GM23338 (cell line): ENCODE measurements around the gene SPART. TPM values are rescaled to one million over a fixed set of nuclear protein-coding genes. Genes with fewer than 3 reads are reported as not detected.

ENCODE experiments used
- ATAC-seq: fragments of 200-7000 bp; cut with Tn5 transposase; 3 replicates; pipeline ENCODE4 v1.9.1; 2020
- DNase-seq: peaks from one replicate; pipeline ENCODE4 v3.0.0-alpha.2; 2015; ENCODE audit warnings: low spot score
- H2AFZ ChIP-seq: fragments of 200-600 bp; sonication (generic); 2 replicates; pipeline ENCODE4 v1.8.0; 2016; ENCODE audit warnings: antibody characterized with exemption, mild to moderate bottlenecking, moderate library complexity
- H3F3A ChIP-seq: fragments of 200-600 bp; sonication (generic); replicated peaks from 2 replicates; pipeline ENCODE4 v1.8.0; 2017; ENCODE audit warnings: antibody characterized with exemption, mixed run types, low read depth
- H3K27ac ChIP-seq: fragments of 200-600 bp; sonication (generic); 2 replicates; pipeline ENCODE4 v1.6.1; 2016; ENCODE audit warnings: low read depth
- H3K27me3 ChIP-seq: fragments of 200-600 bp; sonication (generic); 2 replicates; pipeline ENCODE4 v1.8.0; 2016; ENCODE audit warnings: mild to moderate bottlenecking, mixed run types, moderate library complexity; ENCODE audit not compliant: insufficient read depth
- H3K36me3 ChIP-seq: fragments of 200-600 bp; sonication (generic); 2 replicates; pipeline ENCODE4 v1.8.0; 2016; ENCODE audit warnings: mild to moderate bottlenecking; ENCODE audit not compliant: insufficient read depth
- H3K4me1 ChIP-seq: fragments of 200-600 bp; sonication (generic); 2 replicates; pipeline ENCODE4 v1.8.0; 2016; ENCODE audit warnings: mild to moderate bottlenecking, moderate library complexity; ENCODE audit not compliant: insufficient read depth
- H3K4me2 ChIP-seq: fragments of 200-600 bp; sonication (generic); 2 replicates; pipeline ENCODE4 v1.7.1; 2017; ENCODE audit warnings: mixed run types
- H3K4me3 ChIP-seq: fragments of 200-600 bp; sonication (generic); 2 replicates; pipeline ENCODE4 v1.6.1; 2016; ENCODE audit warnings: mixed run types
- H3K79me2 ChIP-seq: fragments of 200-600 bp; sonication (generic); replicated peaks from 2 replicates; pipeline ENCODE4 v1.8.0; 2017; ENCODE audit warnings: mild to moderate bottlenecking; ENCODE audit not compliant: insufficient read depth
- H3K9me2 ChIP-seq: fragments of 200-600 bp; sonication (generic); 2 replicates; pipeline ENCODE4 v1.8.0; 2017; ENCODE audit not compliant: insufficient read depth
- H4K20me1 ChIP-seq: fragments of 200-600 bp; sonication (generic); replicated peaks from 2 replicates; pipeline ENCODE4 v1.8.0; 2017; ENCODE audit warnings: mild to moderate bottlenecking; ENCODE audit not compliant: insufficient read depth
- H3K27ac Mint-ChIP-seq: 2 replicates; pipeline ENCODE4 v1.8.0; 2020; ENCODE audit warnings: inconsistent platforms, mild to moderate bottlenecking, moderate library complexity, mixed read lengths
- H3K27me3 Mint-ChIP-seq: 3 replicates; pipeline ENCODE4 v1.8.0; 2022; ENCODE audit warnings: low read depth, mild to moderate bottlenecking, moderate library complexity, mixed read lengths, inconsistent platforms; ENCODE audit not compliant: insufficient read depth, poor library complexity
- H3K36me3 Mint-ChIP-seq: 3 replicates; pipeline ENCODE4 v1.8.0; 2021; ENCODE audit warnings: low read depth, mild to moderate bottlenecking, inconsistent platforms, moderate library complexity, mixed read lengths
- H3K4me1 Mint-ChIP-seq: 3 replicates; pipeline ENCODE4 v1.8.0; 2020; ENCODE audit warnings: mild to moderate bottlenecking, inconsistent platforms, mixed read lengths
- H3K4me3 Mint-ChIP-seq: 3 replicates; pipeline ENCODE4 v1.8.0; 2021; ENCODE audit warnings: moderate library complexity, mild to moderate bottlenecking, inconsistent platforms, mixed read lengths
- H3K9me3 Mint-ChIP-seq: 3 replicates; pipeline ENCODE4 v1.8.0; 2020; ENCODE audit warnings: moderate library complexity, mild to moderate bottlenecking, inconsistent platforms, mixed read lengths
- CREB1 ChIP-seq: fragments of 250-450 bp; sonication (Bioruptor Pico); IDR thresholded peaks from 2 replicates; pipeline ENCODE4 v1.5.0; 2020; ENCODE audit warnings: low read depth, mild to moderate bottlenecking, moderate library complexity
- ETS1 ChIP-seq: IDR thresholded peaks from 2 replicates; pipeline ENCODE4 v1.6.1; 2016; ENCODE audit warnings: antibody characterized with exemption
- EZH2phosphoT487 ChIP-seq: fragments of 200-600 bp; sonication (generic); IDR thresholded peaks from one replicate; pipeline ENCODE4 v1.8.1; 2018; ENCODE audit warnings: antibody characterized with exemption; ENCODE audit not compliant: unreplicated experiment
- JUNB ChIP-seq: IDR thresholded peaks from one replicate; pipeline ENCODE4 v1.6.1; 2016; ENCODE audit warnings: antibody characterized with exemption; ENCODE audit not compliant: unreplicated experiment
- REST ChIP-seq: IDR thresholded peaks from one replicate; pipeline ENCODE4 v1.6.1; 2018; ENCODE audit warnings: antibody characterized with exemption; ENCODE audit not compliant: unreplicated experiment
- STAT1 ChIP-seq: IDR thresholded peaks from one replicate; pipeline ENCODE4 v1.6.1; 2016; ENCODE audit warnings: antibody characterized with exemption; ENCODE audit not compliant: unreplicated experiment
- ZNF114 ChIP-seq: fragments of 250-450 bp; sonication (Bioruptor Pico); IDR thresholded peaks from 2 replicates; pipeline ENCODE4 v1.5.0; 2020; ENCODE audit warnings: mild to moderate bottlenecking, moderate library complexity
- ZNF462 ChIP-seq: fragments of 250-450 bp; sonication (Bioruptor Pico); IDR thresholded peaks from 2 replicates; pipeline ENCODE4 v1.5.0; 2020; ENCODE audit warnings: mild to moderate bottlenecking, moderate library complexity
- polyA plus RNA-seq: library from polyadenylated mRNA; unstranded; fragments of >200 nt; fragmentation: Nextera tagmentation; extraction: Ambion mirVana; gene quantifications from 2 replicates; pipeline ENCODE4 v1.2.1, GENCODE V29; 2016
- total RNA-seq: library from RNA; depleted of rRNA; stranded (reverse); fragments of >200 nt; shearing (Covaris generic); gene quantifications from 2 replicates; pipeline ENCODE4 v1.2.3, GENCODE V29; 2014

SPART gene
- total and polyA plus RNA-seq, 2 experiments from 2014 or later = 109 to 116 TPM

- Mint-ChIP-seq H3K4me1 (no peaks in the 10 kb centered on the region), H3K4me3 (no peak overlapping the region), H3K27me3 (peaks cover 4% of the 10 kb centered on the region), H3K36me3 (peaks cover 3% of the 10 kb centered on the region; the same call in 2 of the 3 replicates), H3K9me3 (no peaks in the 10 kb centered on the region), H3K27ac (no peak overlapping the region)
- DNase-seq = no peak
- Histone ChIP-seq H2AFZ (no peak overlapping the region), H3K27me3 (peaks cover 21% of the 10 kb centered on the region), H3K27ac (no peak overlapping the region), H3K4me1 (no peaks in the 10 kb centered on the region), H3K9me2 (no peaks in the 10 kb centered on the region; the same call in 1 of the 2 replicates), H3F3A (no peaks in the 10 kb centered on the region), H3K79me2 (no peaks in the 10 kb centered on the region), H3K4me3 (no peak overlapping the region), H3K36me3 (no peaks in the 10 kb centered on the region), H3K4me2 (no peak overlapping the region), H4K20me1 (no peaks in the 10 kb centered on the region)
- no peak for ATAC-seq
- TF ChIP-seq EZH2phosphoT487 (no peak), REST (no peak), STAT1 (no peak)
Observed at GRCh38 chr13:36360903-36361302, 14.7 kb upstream of the SPART start.

- H3K36me3 Mint-ChIP-seq = peaks cover 3% of the 10 kb centered on the region; the same call in 2 of the 3 replicates
- Histone ChIP-seq H3K36me3 (no peaks in the 10 kb centered on the region), H3K27me3 (peaks cover 34% of the 10 kb centered on the region), H3K4me2 (no peak overlapping the region), H4K20me1 (no peaks in the 10 kb centered on the region), H3K9me2 (no peaks in the 10 kb centered on the region; the same call in 1 of the 2 replicates), H3K79me2 (no peaks in the 10 kb centered on the region), H3K27ac (no peak overlapping the region), H3K4me3 (no peak overlapping the region), H3K4me1 (no peaks in the 10 kb centered on the region), H3F3A (no peaks in the 10 kb centered on the region), H2AFZ (no peak overlapping the region)
- no peak for DNase-seq
- H3K27me3 Mint-ChIP-seq = peaks cover 4% of the 10 kb centered on the region
- no peak overlapping the region for H3K27ac Mint-ChIP-seq
- H3K4me1 Mint-ChIP-seq = no peaks in the 10 kb centered on the region
- H3K9me3 Mint-ChIP-seq = no peaks in the 10 kb centered on the region
- TF ChIP-seq ZNF114 (CRISPR knock-in tag) = no peak
- TF ChIP-seq ETS1 = no peak
- TF ChIP-seq JUNB = no peak
- no peak for TF ChIP-seq CREB1 (CRISPR knock-in tag)
- TF ChIP-seq ZNF462 (CRISPR knock-in tag) = no peak
- ATAC-seq = no peak
- no peak overlapping the region for H3K4me3 Mint-ChIP-seq
Observed at GRCh38 chr13:36359301-36359950, 13.2 kb upstream of the SPART start.
